AG04450 (cell line): ENCODE results near the gene GNG13. TPM values are rescaled to one million over a fixed set of nuclear protein-coding genes. Genes with fewer than 3 reads are reported as not detected.
"Not testable (repeated sequence)": the region's sequence is repeated elsewhere in the genome, so short reads cannot be mapped to it uniquely, and the experiment has no call there.

Source experiments
- CTCF ChIA-PET: fragments of 300-600, 350-600 bp; formaldehyde crosslinking; extraction: SDS; loops from one replicate; lab custom pipeline; 2022; ENCODE audit warnings: antibody characterized with exemption, inconsistent platforms; lab: Charles Lee
- POLR2A ChIA-PET: fragments of 350-600 bp; formaldehyde crosslinking; extraction: SDS; loops from one replicate; lab custom pipeline; 2021; ENCODE audit warnings: antibody characterized with exemption, inconsistent platforms; lab: Yijun Ruan, JAX
- DNase-seq: peaks from one replicate; pipeline ENCODE4 v3.0.0-alpha.2; 2011; ENCODE audit warnings: low read depth, low spot score
- H3K27ac ChIP-seq: one replicate; pipeline ENCODE4 v1.5.1; 2012; ENCODE audit warnings: low read depth, low read length, control low read depth
- H3K27me3 ChIP-seq: one replicate; pipeline ENCODE4 v1.6.0; 2012; ENCODE audit warnings: low read length; ENCODE audit not compliant: control insufficient read depth, insufficient read depth
- H3K4me3 ChIP-seq: 2 replicates; pipeline ENCODE4 v1.5.1; 2011; ENCODE audit warnings: mild to moderate bottlenecking, low read depth, low read length, control low read depth
- H3K9me3 ChIP-seq: 2 replicates; pipeline ENCODE4 v1.5.1; 2012; ENCODE audit warnings: low read length; ENCODE audit not compliant: control insufficient read depth, insufficient read depth
- CTCF ChIP-seq: IDR thresholded peaks from 2 replicates; pipeline ENCODE4 v1.5.1; 2011; ENCODE audit warnings: low read depth, low read length, control low read depth, inconsistent platforms
- polyA plus RNA-seq: library from polyadenylated mRNA; depleted of rRNA; stranded (reverse); fragments of >200 nt; gene quantifications from 2 replicates; pipeline ENCODE4 v1.2.3, GENCODE V29; 2011

The GNG13 gene
- polyA plus RNA-seq, 1 experiment = not detected

GRCh38 chr16:760065-760464, 40.5 kb downstream of the GNG13 start:
- Histone ChIP-seq H3K9me3 (no peaks in the 10 kb centered on the region; the same call in none of the 2 replicates), H3K4me3 (no peak overlapping the region), H3K27ac (no peak overlapping the region), H3K27me3 (peaks cover 7% of the 10 kb centered on the region)
- POLR2A ChIA-PET = interaction anchor here (0.6 kb wide), 1 partner anchor 11 kb away, joined by 6 read pairs; no protein-coding TSS in a partner anchor
- CTCF ChIA-PET = no interaction called here
- no peak for DNase-seq
- no peak for TF ChIP-seq CTCF

GRCh38 chr16:759110-759910, 41.2 kb downstream of the GNG13 start:
- ChIA-PET POLR2A (no interaction called here), CTCF (no interaction called here)

GRCh38 chr16:756428-756827, 44.1 kb downstream of the GNG13 start:
- no peak overlapping the region for H3K4me3 ChIP-seq
- no peak overlapping the region for H3K27ac ChIP-seq
- CTCF ChIA-PET = no interaction called here
- H3K9me3 ChIP-seq = no peaks in the 10 kb centered on the region; the same call in none of the 2 replicates
- DNase-seq = no peak
- no peak for TF ChIP-seq CTCF
- peaks cover 17% of the 10 kb centered on the region for H3K27me3 ChIP-seq
- POLR2A ChIA-PET = no interaction called here

More at GRCh38 chr16:759110-759910, 41.2 kb downstream of the GNG13 start:
- no peak for DNase-seq
- H3K4me3 ChIP-seq = no peak overlapping the region
- no peak overlapping the region for H3K27ac ChIP-seq
- H3K27me3 ChIP-seq = peaks cover 7% of the 10 kb centered on the region
- no peak for TF ChIP-seq CTCF
- H3K9me3 ChIP-seq = no peaks in the 10 kb centered on the region; the same call in none of the 2 replicates

GRCh38 chr16:754656-755055, 45.9 kb downstream of the GNG13 start:
- TF ChIP-seq CTCF = no peak
- CTCF ChIA-PET = no interaction called here

GRCh38 chr16:754121-754607, 46.4 kb downstream of the GNG13 start:
- H3K4me3 ChIP-seq, CTCF ChIA-PET, H3K9me3 ChIP-seq, DNase-seq, H3K27ac ChIP-seq, POLR2A ChIA-PET: not testable (repeated sequence)
- H3K27me3 ChIP-seq = peaks cover 12% of the 10 kb centered on the region

More at GRCh38 chr16:754656-755055, 45.9 kb downstream of the GNG13 start:
- Histone ChIP-seq H3K4me3 (no peak overlapping the region), H3K27ac (no peak overlapping the region), H3K9me3 (no peaks in the 10 kb centered on the region; the same call in none of the 2 replicates), H3K27me3 (peaks cover 14% of the 10 kb centered on the region)
- POLR2A ChIA-PET = no interaction called here
- DNase-seq = no peak
